ENCODE data around the gene RNGTT.
"Not testable (repeated sequence)": the region's sequence is repeated elsewhere in the genome, so short reads cannot be mapped to it uniquely, and the experiment has no call there.

The RNGTT gene

GRCh38 chr6:88908598-88909548 is 54.5 kb downstream of the RNGTT start:
- no peak for TF ChIP-seq ZFX (IDR thresholded peaks at IDR 0.05)
- TF ChIP-seq, protein P1, sequence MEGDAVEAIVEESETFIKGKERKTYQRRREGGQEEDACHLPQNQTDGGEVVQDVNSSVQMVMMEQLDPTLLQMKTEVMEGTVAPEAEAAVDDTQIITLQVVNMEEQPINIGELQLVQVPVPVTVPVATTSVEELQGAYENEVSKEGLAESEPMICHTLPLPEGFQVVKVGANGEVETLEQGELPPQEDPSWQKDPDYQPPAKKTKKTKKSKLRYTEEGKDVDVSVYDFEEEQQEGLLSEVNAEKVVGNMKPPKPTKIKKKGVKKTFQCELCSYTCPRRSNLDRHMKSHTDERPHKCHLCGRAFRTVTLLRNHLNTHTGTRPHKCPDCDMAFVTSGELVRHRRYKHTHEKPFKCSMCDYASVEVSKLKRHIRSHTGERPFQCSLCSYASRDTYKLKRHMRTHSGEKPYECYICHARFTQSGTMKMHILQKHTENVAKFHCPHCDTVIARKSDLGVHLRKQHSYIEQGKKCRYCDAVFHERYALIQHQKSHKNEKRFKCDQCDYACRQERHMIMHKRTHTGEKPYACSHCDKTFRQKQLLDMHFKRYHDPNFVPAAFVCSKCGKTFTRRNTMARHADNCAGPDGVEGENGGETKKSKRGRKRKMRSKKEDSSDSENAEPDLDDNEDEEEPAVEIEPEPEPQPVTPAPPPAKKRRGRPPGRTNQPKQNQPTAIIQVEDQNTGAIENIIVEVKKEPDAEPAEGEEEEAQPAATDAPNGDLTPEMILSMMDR (conservative IDR thresholded peaks at IDR 0.05), result no peak
- H3K27ac ChIP-seq, result no peak overlapping the region

DNA sequence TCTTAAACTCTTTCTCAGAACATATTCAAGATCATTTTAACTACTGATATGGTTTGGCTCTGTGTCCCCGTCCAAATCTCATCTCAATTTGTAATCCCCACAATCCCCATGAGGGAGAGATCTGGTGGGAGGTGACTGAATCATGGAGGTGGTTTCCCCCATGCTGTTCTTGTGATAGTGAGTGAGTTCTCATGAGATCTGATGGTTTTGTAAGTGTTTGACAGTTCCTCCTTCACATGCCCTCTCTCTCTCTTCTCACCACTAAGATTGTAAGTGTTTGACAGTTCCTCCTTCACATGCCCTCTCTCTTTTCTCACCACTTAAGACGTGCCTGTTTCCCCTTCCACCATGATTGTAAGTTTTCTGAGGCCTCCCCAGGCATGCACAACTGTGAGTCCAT is 56.3 kb downstream of the RNGTT start:
- not testable (repeated sequence) for H3K27ac ChIP-seq

DNA sequence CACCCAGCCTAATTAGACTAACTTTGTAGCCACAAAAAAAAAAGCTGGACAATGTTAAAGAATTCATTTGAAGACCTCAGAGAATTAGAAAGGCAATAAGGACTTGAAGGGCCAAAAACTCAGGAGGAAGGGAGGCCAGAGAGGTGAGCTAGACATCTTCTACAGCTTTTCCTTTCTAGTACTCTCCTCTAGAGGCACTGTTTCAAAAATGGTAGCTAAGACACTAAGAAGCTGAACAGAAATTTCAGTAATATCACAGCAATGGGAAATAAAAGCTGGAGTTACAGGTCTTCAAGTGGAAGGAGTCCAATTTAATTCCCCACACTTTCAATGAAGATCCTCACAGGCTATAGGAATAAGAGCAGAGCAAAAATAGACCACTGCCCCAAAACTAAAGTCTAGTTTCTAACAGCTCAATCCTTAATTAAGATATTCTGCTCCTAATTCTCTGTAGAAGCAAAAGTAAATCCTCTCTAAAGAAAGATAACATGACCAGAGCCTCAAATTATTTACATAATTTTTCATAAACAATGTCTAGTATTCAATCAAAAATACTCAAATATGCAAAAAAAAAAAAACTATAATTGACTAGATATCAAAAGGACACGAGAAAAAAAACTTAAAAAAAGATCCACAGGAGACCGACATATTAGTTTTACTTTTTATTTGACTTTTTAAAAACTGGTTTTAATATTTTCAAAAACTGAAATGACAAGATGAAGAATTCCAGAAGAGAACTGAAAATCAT is 63.7 kb downstream of the RNGTT start:
- TF ChIP-seq, protein P1 (conservative IDR thresholded peaks at IDR 0.05), result peak; percentile 17
- no peak for TF ChIP-seq ZFX (IDR thresholded peaks at IDR 0.05)
- H3K27ac ChIP-seq, result no peak overlapping the region

- H3K27ac ChIP-seq, result no peak overlapping the region
- no peak for TF ChIP-seq ZFX (IDR thresholded peaks at IDR 0.05)
- TF ChIP-seq, protein P1 (conservative IDR thresholded peaks at IDR 0.05), result no peak
Observed at GRCh38 chr6:88895911-88896310, 67.5 kb downstream of the RNGTT start.

- no peak for TF ChIP-seq ZFX (IDR thresholded peaks at IDR 0.05)
- TF ChIP-seq, protein P1 (conservative IDR thresholded peaks at IDR 0.05), result no peak
- no peak overlapping the region for H3K27ac ChIP-seq
Observed at GRCh38 chr6:88890860-88891845, 72.3 kb downstream of the RNGTT start.

GRCh38 chr6:88890394-88890793 is 73.0 kb downstream of the RNGTT start:
- no peak overlapping the region for H3K27ac ChIP-seq
- TF ChIP-seq, protein P1 (conservative IDR thresholded peaks at IDR 0.05), result no peak
- no peak for TF ChIP-seq ZFX (IDR thresholded peaks at IDR 0.05)

GRCh38 chr6:88884361-88884760 is 79.1 kb downstream of the RNGTT start:
- no peak for TF ChIP-seq ZFX (IDR thresholded peaks at IDR 0.05)
- TF ChIP-seq, protein P1 (conservative IDR thresholded peaks at IDR 0.05), result no peak
- H3K27ac ChIP-seq, result no peak overlapping the region

Data from C4-2B (cell line).